Measurements from ENCODE around the gene ANKRD44. TPM values are rescaled to one million over a fixed set of nuclear protein-coding genes. Genes with fewer than 3 reads are reported as not detected.

ANKRD44 gene
- total and polyA plus RNA-seq, 2 of the 8 experiments (the other 6 are each of a cell fraction or from before 2014, with no cell fraction given), result 1.2 to 1.3 TPM

DNA sequence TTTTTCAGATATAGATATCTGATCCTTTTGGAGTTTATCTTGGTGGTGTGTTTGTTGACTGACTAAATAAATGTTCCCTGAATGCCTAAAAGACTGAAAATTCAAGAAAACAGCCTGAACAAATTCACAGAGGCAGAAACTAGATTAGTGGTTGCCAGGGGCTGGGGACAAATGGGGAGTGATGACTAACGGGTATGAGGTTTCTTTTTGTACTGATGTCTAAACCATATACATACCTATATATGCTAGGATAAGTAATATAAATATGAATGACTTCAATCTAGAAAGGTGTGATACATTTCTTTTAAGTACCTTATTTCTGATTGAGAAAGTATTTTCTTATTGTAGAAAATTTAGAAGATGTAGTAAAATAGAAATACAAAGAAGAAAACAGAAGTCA, 207.2 kb downstream of the ANKRD44 start:
- Histone ChIP-seq H4K8ac (ENCODE audit: extremely low read depth, insufficient read depth, low read length) (no peak overlapping the region), H2BK120ac (replicated peaks; ENCODE audit: low read depth, low read length) (no peak overlapping the region), H3K79me2 (ENCODE audit: control insufficient read depth in 1 of 2, insufficient read depth in 2 of 2, low read length in 2 of 2) (no peaks in the 10 kb centered on the region), H3K36me3 (ENCODE audit: control insufficient read depth in 2 of 4, insufficient read depth in 4 of 4, low read length in 3 of 4) (no peaks in the 10 kb centered on the region), H3K4me3 (ENCODE audit: extremely low read depth in 1 of 4, insufficient read depth in 2 of 4, low read depth in 3 of 4, low read length in 4 of 4) (no peak overlapping the region), H3K9me3 (ENCODE audit: insufficient read depth in 2 of 2, low read depth in 1 of 2, low read length in 1 of 2) (no peaks in the 10 kb centered on the region), H3K4me1 (replicated peaks in 1 of 4; ENCODE audit: control insufficient read depth in 3 of 4, insufficient read depth in 4 of 4, low read length in 3 of 4) (peaks cover 0 to 6% (median 0%) of the 10 kb centered on the region in 4 experiments; a peak in 2 of 7 replicates), H3K27me3 (replicated peaks in 1 of 4; ENCODE audit: control insufficient read depth in 3 of 4, extremely low read depth in 1 of 4, insufficient read depth in 3 of 4, low read length in 3 of 4) (no peaks in the 10 kb centered on the region), H3K79me1 (ENCODE audit: low read depth, low read length) (no peaks in the 10 kb centered on the region), H2BK20ac (ENCODE audit: low read length) (no peak overlapping the region), H2BK15ac (ENCODE audit: low read length) (no peak overlapping the region), H3K27ac (ENCODE audit: low read depth, low read length) (no peak overlapping the region), H2AFZ (ENCODE audit: low read length) (no peak overlapping the region), H4K20me1 (replicated peaks in 1 of 2; ENCODE audit: control insufficient read depth in 1 of 2, insufficient read depth in 2 of 2, low read length in 2 of 2) (no peaks in the 10 kb centered on the region), H3K9ac (replicated peaks in 1 of 4; ENCODE audit: extremely low read depth in 1 of 4, low read depth in 3 of 4, low read length in 3 of 4) (no peak overlapping the region), H3K14ac (ENCODE audit: insufficient read length) (no peak overlapping the region), H3K23me2 (ENCODE audit: low read depth, low read length) (no peaks in the 10 kb centered on the region), H3K4me2 (ENCODE audit: insufficient read depth in 1 of 2, low read depth in 2 of 2, low read length in 2 of 2) (no peak overlapping the region), H2BK5ac (ENCODE audit: low read depth, low read length) (no peak overlapping the region), H4K91ac (replicated peaks; ENCODE audit: insufficient read length, low read length) (no peak overlapping the region), H3K18ac (ENCODE audit: extremely low read depth, low read length) (no peak overlapping the region), H3K4ac (replicated peaks; ENCODE audit: insufficient read length, low read depth, low read length) (no peak overlapping the region), H3K23ac (ENCODE audit: insufficient read length) (no peak overlapping the region), H3K56ac (replicated peaks; ENCODE audit: insufficient read length, low read depth, low read length) (no peak overlapping the region), H2AK5ac (ENCODE audit: low read depth, low read length) (no peak overlapping the region), H4K5ac (ENCODE audit: insufficient read length, low read depth, low read length) (no peak overlapping the region), H2BK12ac (ENCODE audit: low read depth, low read length) (no peak overlapping the region)
- FAIRE-seq, result no peak
- no peak for DNase-seq (ENCODE audit: low read depth in 1 of 2, low spot score in 2 of 2)
- CTCF ChIA-PET (ENCODE audit: partially characterized antibody), result interaction anchor here (3.2 kb wide), 1 partner anchor 10 kb away, joined by 15 read pairs; no protein-coding TSS in a partner anchor
- POLR2A ChIA-PET (ENCODE audit: partially characterized antibody), result no interaction called here
- WGBS, 2 experiments (ENCODE audit: extremely low coverage in 1 of 2, insufficient coverage in 1 of 2, insufficient read length in 1 of 2, insufficient replicate concordance in 2 of 2, low coverage in 1 of 2, low lambda C conversion rate in 2 of 2, missing lambda C conversion rate in 1 of 2), result 81% methylated on average over 1 of the region's 1 CpG; no CpG with 5 or more reads in 1 of the 2 experiments
- TF ChIP-seq GABPA (IDR thresholded peaks at IDR 0.05; ENCODE audit: borderline replicate concordance, insufficient read depth, low read length), result no peak
- no peak for TF ChIP-seq CBX5 (IDR thresholded peaks at IDR 0.05; ENCODE audit: low read depth, low read length)
- no peak for TF ChIP-seq SUZ12 (IDR thresholded peaks at IDR 0.05; ENCODE audit: low read length)
- no peak for TF ChIP-seq HDAC2 (IDR thresholded peaks at IDR 0.05; ENCODE audit: borderline replicate concordance in 1 of 2, low read depth in 2 of 2, low read length in 2 of 2)
- TF ChIP-seq BACH1 (IDR thresholded peaks at IDR 0.05; ENCODE audit: low read length), result no peak
- TF ChIP-seq SRF (IDR thresholded peaks at IDR 0.05; ENCODE audit: low read depth, low read length), result no peak
- TF ChIP-seq KDM1A (IDR thresholded peaks at IDR 0.05; ENCODE audit: borderline replicate concordance, low read length), result no peak
- TF ChIP-seq KDM5A (IDR thresholded peaks at IDR 0.05; ENCODE audit: low read length), result no peak
- TF ChIP-seq CREB1 (IDR thresholded peaks at IDR 0.05), result no peak
- no peak for TF ChIP-seq CHD1 (IDR thresholded peaks at IDR 0.05; ENCODE audit: low read depth, low read length)
- TF ChIP-seq ZNF274 (IDR thresholded peaks at IDR 0.05; ENCODE audit: borderline replicate concordance, extremely low read depth, low read length), result no peak
- TF ChIP-seq SIRT6 (IDR thresholded peaks at IDR 0.05; ENCODE audit: low read length), result no peak
- no peak for TF ChIP-seq SAP30 (IDR thresholded peaks at IDR 0.05; ENCODE audit: insufficient read depth, insufficient replicate concordance, low read length)
- no peak for TF ChIP-seq RXRA (IDR thresholded peaks at IDR 0.05; ENCODE audit: insufficient read depth, low read depth, low read length)
- no peak for TF ChIP-seq TAF7 (optimal IDR thresholded peaks at IDR 0.05; ENCODE audit: borderline replicate concordance, low read depth, low read length)

Measured in H1 (cell line).